C4-2B (cell line): ENCODE results near the gene B4GALNT3.

Experiments used
- H3K27ac ChIP-seq: fragments of 450-650 bp; 2 replicates; pipeline ENCODE4 v1.5.1; 2017
- ZFX ChIP-seq: fragments of 450-650 bp; IDR thresholded peaks from 2 replicates; pipeline ENCODE4 v1.6.1; 2017
- TF ChIP-seq, protein P1 (sequence below): fragments of 450-650 bp; conservative IDR thresholded peaks from 2 replicates; pipeline ENCODE4 v1.5.1; 2017; ENCODE audit warnings: mild to moderate bottlenecking

The B4GALNT3 gene

DNA sequence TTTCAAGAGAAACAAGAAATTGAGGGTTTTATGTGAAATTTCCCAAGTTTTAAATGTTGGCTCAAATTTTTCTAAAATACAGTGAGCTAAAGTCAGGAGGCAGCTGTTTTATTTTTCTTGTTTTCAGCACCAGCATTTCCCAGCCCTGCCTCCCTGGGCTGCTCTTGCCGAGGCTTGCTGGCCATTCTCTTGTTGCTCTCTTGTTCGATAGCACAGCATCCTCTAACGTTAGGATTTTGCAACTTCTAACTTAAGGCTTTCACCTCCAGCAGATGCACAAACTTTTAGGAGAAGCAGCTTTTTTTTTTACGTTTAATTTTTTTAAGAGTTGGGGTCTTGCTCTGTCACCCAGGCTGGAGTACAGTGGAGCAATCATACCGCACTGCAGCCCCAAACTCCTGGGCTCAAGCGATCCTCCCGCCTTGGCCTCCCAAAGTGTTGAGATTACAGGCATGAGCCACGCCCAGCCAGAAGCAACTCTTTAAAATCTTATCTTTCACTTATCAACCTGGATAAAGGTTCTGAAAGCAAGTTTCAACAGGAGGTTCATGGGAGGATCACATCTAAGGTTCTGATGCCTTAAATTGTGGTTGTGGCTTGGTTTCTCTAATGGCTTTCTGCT lies 40.2 kb downstream of the B4GALNT3 start:
- TF ChIP-seq, protein P1, sequence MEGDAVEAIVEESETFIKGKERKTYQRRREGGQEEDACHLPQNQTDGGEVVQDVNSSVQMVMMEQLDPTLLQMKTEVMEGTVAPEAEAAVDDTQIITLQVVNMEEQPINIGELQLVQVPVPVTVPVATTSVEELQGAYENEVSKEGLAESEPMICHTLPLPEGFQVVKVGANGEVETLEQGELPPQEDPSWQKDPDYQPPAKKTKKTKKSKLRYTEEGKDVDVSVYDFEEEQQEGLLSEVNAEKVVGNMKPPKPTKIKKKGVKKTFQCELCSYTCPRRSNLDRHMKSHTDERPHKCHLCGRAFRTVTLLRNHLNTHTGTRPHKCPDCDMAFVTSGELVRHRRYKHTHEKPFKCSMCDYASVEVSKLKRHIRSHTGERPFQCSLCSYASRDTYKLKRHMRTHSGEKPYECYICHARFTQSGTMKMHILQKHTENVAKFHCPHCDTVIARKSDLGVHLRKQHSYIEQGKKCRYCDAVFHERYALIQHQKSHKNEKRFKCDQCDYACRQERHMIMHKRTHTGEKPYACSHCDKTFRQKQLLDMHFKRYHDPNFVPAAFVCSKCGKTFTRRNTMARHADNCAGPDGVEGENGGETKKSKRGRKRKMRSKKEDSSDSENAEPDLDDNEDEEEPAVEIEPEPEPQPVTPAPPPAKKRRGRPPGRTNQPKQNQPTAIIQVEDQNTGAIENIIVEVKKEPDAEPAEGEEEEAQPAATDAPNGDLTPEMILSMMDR, result no peak
- TF ChIP-seq ZFX, result no peak
- H3K27ac ChIP-seq, result no peak overlapping the region

DNA sequence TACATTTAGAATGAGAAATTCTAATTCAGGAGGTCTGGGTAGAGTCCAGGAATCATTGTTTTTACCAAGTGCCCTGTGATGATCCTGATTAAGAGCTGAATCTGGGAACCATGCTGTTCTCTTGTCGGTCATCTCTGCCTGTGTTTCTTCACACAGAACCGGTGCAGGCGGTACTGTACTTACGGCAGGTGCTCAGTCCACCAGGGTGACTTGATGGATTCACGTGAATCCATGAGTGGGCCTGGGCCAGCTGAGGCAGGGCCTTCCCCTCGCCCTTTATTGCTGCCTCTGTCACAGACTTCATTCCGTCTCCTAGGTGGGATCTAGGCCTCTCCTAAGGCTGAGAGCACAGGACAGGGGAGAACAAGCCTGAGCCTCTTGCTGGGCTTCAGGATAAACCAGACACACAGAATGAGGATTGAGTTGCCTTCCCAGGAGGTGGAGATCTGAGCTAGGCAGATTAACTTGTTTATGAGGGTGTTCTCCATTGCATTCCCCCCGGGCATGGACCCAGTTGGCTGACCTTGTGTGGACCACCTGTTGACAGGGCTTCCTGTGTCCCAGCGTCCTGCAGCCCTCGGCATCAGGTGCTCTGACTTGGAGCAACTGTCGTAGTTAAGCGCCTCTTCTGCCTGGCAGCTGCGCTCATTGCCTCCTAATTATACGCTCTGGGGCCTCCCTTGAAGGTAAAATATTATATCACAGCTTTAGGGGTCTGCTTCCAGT lies 42.1 kb downstream of the B4GALNT3 start:
- no peak overlapping the region for H3K27ac ChIP-seq
- TF ChIP-seq ZFX, result no peak
- TF ChIP-seq, protein P1, result no peak

DNA sequence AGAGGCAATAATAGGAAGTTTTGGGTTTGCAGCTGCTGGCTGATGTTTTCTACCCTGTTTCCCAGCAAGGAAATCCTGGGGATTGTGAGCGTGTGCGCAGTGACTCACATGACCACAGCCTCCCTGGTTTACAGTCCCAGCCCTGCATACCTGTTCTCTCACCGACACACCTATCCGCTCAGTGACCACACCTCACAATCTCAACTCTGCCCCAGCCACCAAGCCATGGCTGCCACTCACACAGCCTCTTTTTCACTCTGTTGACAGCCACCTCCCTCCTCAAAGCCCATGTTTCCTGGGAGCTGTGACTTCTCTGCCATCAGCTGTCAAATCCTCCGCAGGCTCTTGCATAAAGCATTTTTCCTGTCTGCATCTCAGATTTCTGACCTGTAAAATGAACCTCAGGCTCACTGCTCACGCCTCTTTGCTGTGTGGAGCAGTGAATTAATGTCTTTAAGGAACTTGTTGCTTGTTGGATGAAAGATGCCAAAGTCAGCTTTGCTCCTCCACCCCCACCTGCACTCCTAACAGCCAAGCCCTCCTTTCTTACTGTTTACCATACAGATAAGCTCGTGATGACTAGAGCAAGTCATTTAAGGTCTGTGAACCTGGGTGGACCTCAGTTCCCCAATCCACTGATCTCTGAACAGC lies 43.5 kb downstream of the B4GALNT3 start:
- no peak for TF ChIP-seq ZFX
- TF ChIP-seq, protein P1, result no peak
- no peak overlapping the region for H3K27ac ChIP-seq

DNA sequence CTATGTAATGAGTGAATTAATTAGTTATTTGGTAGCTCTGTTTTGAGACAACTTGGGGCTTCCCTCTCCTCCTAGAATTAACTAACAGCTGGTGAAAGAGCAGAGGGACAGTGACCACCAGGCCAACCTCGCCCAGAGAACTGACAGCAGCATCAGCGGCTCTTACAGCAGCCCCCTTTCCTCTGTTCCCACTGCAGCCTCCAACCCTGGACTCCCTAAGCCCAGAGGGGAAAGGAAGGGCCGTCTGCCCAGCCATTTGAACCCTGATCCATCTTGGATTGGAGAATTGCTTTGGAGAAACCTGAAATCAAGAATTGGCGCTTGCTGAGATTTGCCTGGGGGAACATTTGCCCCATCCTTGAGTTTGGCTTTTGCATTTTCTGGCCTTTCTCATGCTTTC lies 45.5 kb downstream of the B4GALNT3 start:
- H3K27ac ChIP-seq, result no peak overlapping the region
- no peak for TF ChIP-seq ZFX
- TF ChIP-seq, protein P1, result no peak

DNA sequence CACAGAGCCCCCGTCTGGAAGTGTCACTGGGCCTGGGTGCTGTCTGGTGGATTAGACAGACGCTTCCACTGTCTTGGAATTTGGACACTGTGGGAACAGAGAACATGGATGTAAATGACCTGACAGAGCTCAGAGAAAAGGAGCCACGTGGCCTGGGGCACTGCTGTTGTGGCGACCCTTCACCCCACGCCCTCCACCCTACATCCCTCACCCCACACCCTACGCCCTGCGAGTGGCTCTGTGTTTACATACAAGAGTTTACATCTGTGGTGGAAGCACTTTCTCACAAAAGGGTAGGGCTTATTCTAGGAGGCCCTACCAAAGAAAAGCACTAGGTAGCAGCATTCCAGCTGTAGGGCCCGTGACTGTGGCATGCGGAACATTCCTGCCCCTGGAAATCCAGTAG lies 47.7 kb downstream of the B4GALNT3 start:
- no peak overlapping the region for H3K27ac ChIP-seq
- TF ChIP-seq, protein P1, result no peak
- no peak for TF ChIP-seq ZFX

DNA sequence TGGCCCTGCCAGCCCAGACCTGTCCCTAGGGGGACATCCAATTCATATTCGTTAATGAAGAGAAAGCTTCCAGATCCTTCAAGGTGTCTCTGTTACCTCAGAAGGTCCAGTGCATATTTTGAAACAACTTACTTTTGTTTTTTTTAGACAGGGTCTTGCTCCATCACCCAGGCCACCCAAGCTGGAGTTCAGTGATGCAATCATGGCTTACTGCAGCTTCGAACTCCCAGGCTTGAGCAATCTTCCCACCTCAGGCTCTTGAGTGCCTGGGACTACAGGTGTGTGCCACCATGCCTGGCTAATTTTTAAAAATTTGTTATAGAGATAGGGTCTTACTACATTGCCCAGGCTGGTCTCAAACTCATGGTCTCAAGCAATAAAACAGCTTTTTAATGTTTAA lies 48.4 kb downstream of the B4GALNT3 start:
- no peak overlapping the region for H3K27ac ChIP-seq
- TF ChIP-seq, protein P1, result no peak
- no peak for TF ChIP-seq ZFX

DNA sequence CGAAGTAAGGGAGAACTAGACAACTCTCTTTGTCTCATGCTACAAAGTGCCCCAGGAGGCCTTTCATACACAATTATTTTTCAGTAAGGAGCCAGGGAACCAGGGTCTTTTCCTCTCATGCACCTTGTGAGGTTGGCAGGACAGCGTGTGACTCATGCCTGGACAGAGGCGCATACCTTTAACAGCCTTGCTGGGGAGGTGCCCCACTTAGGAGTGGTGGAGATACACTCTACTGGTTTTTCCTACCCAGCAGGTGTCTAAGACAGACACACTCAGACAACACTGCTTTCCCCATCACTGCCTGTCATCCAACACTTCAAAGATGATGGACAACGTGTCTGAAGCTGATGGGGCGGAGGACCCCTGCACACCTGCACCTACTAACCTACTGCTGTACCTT lies 49.1 kb downstream of the B4GALNT3 start:
- no peak overlapping the region for H3K27ac ChIP-seq
- TF ChIP-seq, protein P1, result no peak
- TF ChIP-seq ZFX, result no peak
